Mucosa of stomach (tissue), 1 donor: Measurements from ENCODE around the gene ZNF608.

Experiments used
- H3K27me3 ChIP-seq: one replicate; pipeline ENCODE4 v1.7.0; 2013; ENCODE audit warnings: mild to moderate bottlenecking, low read length; ENCODE audit not compliant: control insufficient read depth, insufficient read depth
- H3K36me3 ChIP-seq: one replicate; pipeline ENCODE4 v1.7.0; 2013; ENCODE audit warnings: low read length; ENCODE audit not compliant: control insufficient read depth, insufficient read depth
- H3K4me1 ChIP-seq: one replicate; pipeline ENCODE4 v1.7.0; 2013; ENCODE audit warnings: mild to moderate bottlenecking, low read length; ENCODE audit not compliant: control insufficient read depth, insufficient read depth
- H3K4me3 ChIP-seq: one replicate; pipeline ENCODE4 v1.7.0; 2013; ENCODE audit warnings: low read length
- H3K9ac ChIP-seq: one replicate; pipeline ENCODE4 v1.7.0; 2013; ENCODE audit warnings: mild to moderate bottlenecking, low read length, moderate library complexity
- H3K9me3 ChIP-seq: one replicate; pipeline ENCODE4 v1.7.0; 2013; ENCODE audit warnings: mild to moderate bottlenecking, low read length, moderate library complexity; ENCODE audit not compliant: control insufficient read depth
- donor health status: Pancreatic carcinoma.

ZNF608 gene

GRCh38 chr5:124702525-124702924, 43.9 kb downstream of the ZNF608 start:
- Histone ChIP-seq H3K9ac (no peak overlapping the region), H3K4me3 (no peak overlapping the region), H3K9me3 (no peaks in the 10 kb centered on the region), H3K4me1 (peaks cover 61% of the 10 kb centered on the region), H3K36me3 (no peaks in the 10 kb centered on the region), H3K27me3 (no peaks in the 10 kb centered on the region)

GRCh38 chr5:124701873-124702425, 44.5 kb downstream of the ZNF608 start:
- no peak overlapping the region for H3K9ac ChIP-seq
- no peak overlapping the region for H3K4me3 ChIP-seq
- no peaks in the 10 kb centered on the region for H3K27me3 ChIP-seq
- peaks cover 56% of the 10 kb centered on the region for H3K4me1 ChIP-seq
- no peaks in the 10 kb centered on the region for H3K9me3 ChIP-seq
- no peaks in the 10 kb centered on the region for H3K36me3 ChIP-seq

- Histone ChIP-seq H3K27me3 (no peaks in the 10 kb centered on the region), H3K4me1 (peaks cover 47% of the 10 kb centered on the region), H3K4me3 (no peak overlapping the region), H3K36me3 (no peaks in the 10 kb centered on the region), H3K9ac (no peak overlapping the region), H3K9me3 (no peaks in the 10 kb centered on the region)
Observed at GRCh38 chr5:124701016-124701415, 45.4 kb downstream of the ZNF608 start.

GRCh38 chr5:124700333-124700732, 46.1 kb downstream of the ZNF608 start:
- Histone ChIP-seq H3K4me3 (no peak overlapping the region), H3K36me3 (no peaks in the 10 kb centered on the region), H3K9ac (no peak overlapping the region), H3K27me3 (no peaks in the 10 kb centered on the region), H3K9me3 (no peaks in the 10 kb centered on the region), H3K4me1 (peaks cover 40% of the 10 kb centered on the region)

DNA sequence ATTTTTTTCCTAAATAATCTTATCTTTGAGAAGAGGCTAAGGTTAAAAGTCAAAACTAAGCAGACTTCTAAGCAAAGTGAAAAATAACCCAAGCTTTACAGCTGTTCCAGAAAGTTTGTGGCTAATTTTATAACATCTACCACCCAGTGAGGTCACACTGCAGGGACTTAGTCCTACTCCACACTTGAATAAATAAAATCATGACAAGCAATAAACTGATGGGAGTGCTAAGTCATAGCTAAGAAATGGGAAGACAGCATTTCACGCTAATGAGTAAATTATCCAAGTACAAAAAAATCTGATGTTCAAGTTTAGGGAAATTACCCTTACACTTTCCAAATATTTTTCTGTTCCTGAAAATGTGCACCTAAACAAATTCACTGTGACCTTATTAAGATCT, 47.7 kb downstream of the ZNF608 start:
- Histone ChIP-seq H3K9me3 (no peaks in the 10 kb centered on the region), H3K27me3 (no peaks in the 10 kb centered on the region), H3K9ac (peak overlapping the region; percentile 20), H3K4me1 (peaks cover 28% of the 10 kb centered on the region), H3K4me3 (no peak overlapping the region), H3K36me3 (no peaks in the 10 kb centered on the region)

GRCh38 chr5:124697933-124698591, 48.4 kb downstream of the ZNF608 start:
- Histone ChIP-seq H3K9ac (peak overlapping the region; percentile 20), H3K4me1 (peaks cover 28% of the 10 kb centered on the region), H3K27me3 (no peaks in the 10 kb centered on the region), H3K4me3 (no peak overlapping the region), H3K9me3 (no peaks in the 10 kb centered on the region), H3K36me3 (no peaks in the 10 kb centered on the region)

- Histone ChIP-seq H3K4me3 (no peak overlapping the region), H3K4me1 (peaks cover 30% of the 10 kb centered on the region), H3K36me3 (no peaks in the 10 kb centered on the region), H3K9ac (no peak overlapping the region), H3K9me3 (no peaks in the 10 kb centered on the region), H3K27me3 (no peaks in the 10 kb centered on the region)
Observed at GRCh38 chr5:124697501-124697900, 48.9 kb downstream of the ZNF608 start.

- H3K36me3 ChIP-seq = no peaks in the 10 kb centered on the region
Observed at GRCh38 chr5:124696898-124697297, 49.5 kb downstream of the ZNF608 start.

More at GRCh38 chr5:124696898-124697297, 49.5 kb downstream of the ZNF608 start:
- H3K9me3 ChIP-seq = no peaks in the 10 kb centered on the region
- H3K27me3 ChIP-seq = no peaks in the 10 kb centered on the region
- H3K9ac ChIP-seq = no peak overlapping the region
- H3K4me3 ChIP-seq = no peak overlapping the region
- H3K4me1 ChIP-seq = peaks cover 25% of the 10 kb centered on the region
